ENCODE results near the gene HLCS. TPM values are rescaled to one million over a fixed set of nuclear protein-coding genes. Genes with fewer than 3 reads are reported as not detected.

Gene HLCS
- total RNA-seq, 4 donors from 2014 or later = 20.0 to 75.4 (median 32.8) TPM

DNA sequence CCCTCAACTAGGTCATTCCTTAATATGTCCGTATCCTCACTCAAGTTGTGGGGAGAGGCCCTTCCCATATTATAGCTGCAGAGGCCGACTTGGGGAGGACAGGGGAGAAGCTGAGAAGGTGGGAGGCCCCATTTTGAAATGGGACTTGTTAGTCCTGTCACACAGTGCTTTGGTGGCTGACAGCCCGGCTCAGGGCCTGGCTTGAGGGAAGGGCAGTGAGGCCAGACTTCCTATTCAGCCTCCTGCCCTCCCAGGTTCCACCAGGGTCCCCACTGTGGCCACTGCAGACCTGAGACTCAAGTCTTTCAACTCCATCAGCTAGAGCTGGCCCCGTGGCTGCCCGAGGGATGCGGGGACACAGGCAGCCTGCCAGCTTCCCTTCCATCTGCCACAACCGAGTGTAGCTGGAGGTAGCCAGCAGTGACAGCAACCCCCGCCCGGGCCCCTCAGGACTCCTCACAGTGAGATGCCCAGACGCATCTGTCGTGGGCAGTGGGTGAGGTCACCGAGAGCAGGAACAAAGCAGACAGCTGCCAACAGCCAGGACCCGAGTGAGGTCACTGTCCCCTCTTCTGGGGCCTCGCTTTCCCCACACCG is 230.6 kb downstream of the HLCS start:
- H3K27me3 ChIP-seq = peaks cover 31% of the 10 kb centered on the region
- intact Hi-C loops (cut with DNase I; ENCODE audit: low total_unique reads) (no loop called here), in situ Hi-C loops (cut with MboI; ENCODE audit: low pct_ligation_motif_present in 1 of 4, low pct_unique_long_range_greater_than_20kb in 1 of 4, low sequenced_read_pairs in 3 of 4) (no loop called here)
- no peaks in the 10 kb centered on the region for H3K36me3 ChIP-seq
- H3K27ac ChIP-seq = no peak overlapping the region
- 75% methylated on average over 9 of the region's 15 CpGs; no CpG with 5 or more reads in 1 of the 2 donors for WGBS, 2 donors (ENCODE audit: low coverage in 1 of 2)
- no peaks in the 10 kb centered on the region for H3K4me1 ChIP-seq
- no peaks in the 10 kb centered on the region for H3K9me3 ChIP-seq
- TF ChIP-seq EP300 (IDR thresholded peaks at IDR 0.05; ENCODE audit: low read depth) = no peak
- TF ChIP-seq, protein P1, sequence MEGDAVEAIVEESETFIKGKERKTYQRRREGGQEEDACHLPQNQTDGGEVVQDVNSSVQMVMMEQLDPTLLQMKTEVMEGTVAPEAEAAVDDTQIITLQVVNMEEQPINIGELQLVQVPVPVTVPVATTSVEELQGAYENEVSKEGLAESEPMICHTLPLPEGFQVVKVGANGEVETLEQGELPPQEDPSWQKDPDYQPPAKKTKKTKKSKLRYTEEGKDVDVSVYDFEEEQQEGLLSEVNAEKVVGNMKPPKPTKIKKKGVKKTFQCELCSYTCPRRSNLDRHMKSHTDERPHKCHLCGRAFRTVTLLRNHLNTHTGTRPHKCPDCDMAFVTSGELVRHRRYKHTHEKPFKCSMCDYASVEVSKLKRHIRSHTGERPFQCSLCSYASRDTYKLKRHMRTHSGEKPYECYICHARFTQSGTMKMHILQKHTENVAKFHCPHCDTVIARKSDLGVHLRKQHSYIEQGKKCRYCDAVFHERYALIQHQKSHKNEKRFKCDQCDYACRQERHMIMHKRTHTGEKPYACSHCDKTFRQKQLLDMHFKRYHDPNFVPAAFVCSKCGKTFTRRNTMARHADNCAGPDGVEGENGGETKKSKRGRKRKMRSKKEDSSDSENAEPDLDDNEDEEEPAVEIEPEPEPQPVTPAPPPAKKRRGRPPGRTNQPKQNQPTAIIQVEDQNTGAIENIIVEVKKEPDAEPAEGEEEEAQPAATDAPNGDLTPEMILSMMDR (IDR thresholded peaks at IDR 0.05) = no peak
- DNase-seq = no peak
- H3K4me3 ChIP-seq = no peak overlapping the region

DNA sequence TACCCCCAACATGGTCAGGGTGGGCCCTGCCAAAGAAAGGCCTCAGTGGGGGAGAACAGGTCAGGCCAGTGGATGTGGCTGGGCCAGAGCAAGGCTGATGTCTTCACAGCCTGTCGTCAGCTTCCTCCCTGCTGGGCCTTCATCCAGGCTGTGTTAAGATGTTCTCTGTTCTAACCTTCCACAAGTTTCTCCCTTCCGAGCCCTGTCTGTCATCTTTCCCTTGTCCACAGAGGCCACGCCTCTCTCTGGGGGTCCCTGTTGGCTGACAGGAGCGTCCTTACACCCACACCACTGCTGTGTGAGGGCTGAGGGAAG is 231.3 kb downstream of the HLCS start:
- H3K27ac ChIP-seq = no peak overlapping the region
- H3K27me3 ChIP-seq = peaks cover 38% of the 10 kb centered on the region
- TF ChIP-seq, protein P1 (IDR thresholded peaks at IDR 0.05) = no peak
- TF ChIP-seq POLR2AphosphoS5 (IDR thresholded peaks at IDR 0.05) (no peak), POLR2A (IDR thresholded peaks at IDR 0.05) (no peak), EP300 (IDR thresholded peaks at IDR 0.05; ENCODE audit: low read depth) (no peak)
- 69 to 100% methylated on average over 2 to 4 of the region's 4 CpGs for WGBS, 2 donors (ENCODE audit: low coverage in 1 of 2)
- no peaks in the 10 kb centered on the region for H3K9me3 ChIP-seq
- DNase-seq = no peak
- no peak overlapping the region for H3K4me3 ChIP-seq
- no peaks in the 10 kb centered on the region for H3K4me1 ChIP-seq
- in situ Hi-C loops (cut with MboI; ENCODE audit: low pct_ligation_motif_present in 1 of 4, low pct_unique_long_range_greater_than_20kb in 1 of 4, low sequenced_read_pairs in 3 of 4) = no loop called here
- no peaks in the 10 kb centered on the region for H3K36me3 ChIP-seq
- intact Hi-C loops (cut with DNase I; ENCODE audit: low total_unique reads) = no loop called here

DNA sequence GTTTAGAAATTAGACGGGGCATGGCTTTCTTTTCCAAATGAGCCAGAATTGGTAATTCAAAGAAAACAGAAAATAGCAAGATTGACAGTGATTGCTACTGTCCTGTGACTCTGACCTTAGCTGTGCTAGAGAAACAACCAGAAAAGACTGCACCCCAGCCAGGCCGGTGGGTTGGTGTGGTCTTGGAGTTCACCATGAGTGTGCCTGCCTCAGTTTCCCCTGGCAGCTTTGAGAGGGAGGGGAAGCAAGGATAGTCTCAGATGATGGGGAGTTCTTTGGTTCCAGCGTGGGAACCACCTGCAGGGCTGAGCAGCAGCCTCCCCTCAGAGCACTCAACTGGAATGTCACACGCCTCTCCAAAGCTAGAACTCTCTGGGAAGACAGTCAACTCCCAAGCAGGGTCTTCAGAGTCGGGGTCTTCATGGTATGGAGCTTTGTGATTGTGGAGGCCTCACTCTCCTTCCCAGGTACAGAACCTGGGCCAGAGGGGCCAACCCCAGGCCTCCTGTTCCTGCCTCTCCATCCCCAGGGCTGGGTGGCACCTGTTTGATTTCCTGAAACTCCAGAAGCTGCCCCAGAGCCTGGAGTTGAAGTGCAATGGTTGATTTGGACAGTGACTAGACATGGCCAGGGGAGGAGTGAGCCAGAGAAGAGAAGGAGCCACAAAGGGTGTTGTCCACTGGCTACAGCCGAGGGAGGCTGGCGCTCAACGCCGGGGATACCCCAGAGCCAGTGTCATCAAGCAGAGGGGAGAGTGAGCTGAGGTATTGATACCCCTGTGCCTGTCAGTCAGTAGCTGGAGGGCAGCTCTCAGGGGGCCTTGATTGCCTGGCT is 231.9 kb downstream of the HLCS start:
- TF ChIP-seq, protein P1 (IDR thresholded peaks at IDR 0.05) = no peak
- no peak for TF ChIP-seq POLR2A (IDR thresholded peaks at IDR 0.05)
- no peak for TF ChIP-seq POLR2AphosphoS5 (IDR thresholded peaks at IDR 0.05)
- TF ChIP-seq EP300 (IDR thresholded peaks at IDR 0.05; ENCODE audit: low read depth) = no peak
- Histone ChIP-seq H3K36me3 (no peaks in the 10 kb centered on the region), H3K4me1 (no peaks in the 10 kb centered on the region), H3K27me3 (peaks cover 43% of the 10 kb centered on the region), H3K27ac (no peak overlapping the region), H3K9me3 (no peaks in the 10 kb centered on the region), H3K4me3 (no peak overlapping the region)
- 92 to 95% methylated on average over 4 to 9 of the region's 9 CpGs for whole genome bisulfite sequencing, 2 donors (ENCODE audit: low coverage in 1 of 2)
- intact Hi-C loops (cut with DNase I; ENCODE audit: low total_unique reads) = no loop called here
- in situ Hi-C loops (cut with MboI; ENCODE audit: low pct_ligation_motif_present in 1 of 4, low pct_unique_long_range_greater_than_20kb in 1 of 4, low sequenced_read_pairs in 3 of 4) = no loop called here
- DNase-seq = no peak

DNA sequence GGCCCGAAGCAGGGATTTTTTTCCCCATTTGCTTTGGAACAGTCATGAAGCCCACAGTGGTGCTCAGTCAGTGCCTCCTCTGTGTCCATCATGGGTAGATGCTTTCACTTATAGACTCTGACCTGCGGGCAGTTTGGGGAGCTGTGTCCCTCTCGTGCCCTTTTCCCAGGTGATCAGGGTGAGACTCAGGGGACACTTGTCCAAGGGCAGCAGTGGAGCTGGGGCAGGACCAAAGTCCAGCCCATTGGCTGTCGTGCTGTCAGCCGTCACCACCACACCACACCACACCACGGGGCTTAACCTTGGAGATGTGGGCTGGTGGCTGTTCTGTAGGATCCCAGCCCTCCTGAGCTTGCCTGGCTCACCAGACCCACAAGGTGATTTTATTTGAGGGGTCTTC is 232.6 kb downstream of the HLCS start:
- H3K27ac ChIP-seq = no peak overlapping the region
- 87% methylated on average over 6 of the region's 6 CpGs; no CpG with 5 or more reads in 1 of the 2 donors for WGBS, 2 donors (ENCODE audit: low coverage in 1 of 2)
- no peak for DNase-seq
- in situ Hi-C loops (cut with MboI; ENCODE audit: low pct_ligation_motif_present in 1 of 4, low pct_unique_long_range_greater_than_20kb in 1 of 4, low sequenced_read_pairs in 3 of 4) = no loop called here
- no peaks in the 10 kb centered on the region for H3K4me1 ChIP-seq
- H3K4me3 ChIP-seq = no peak overlapping the region
- peaks cover 51% of the 10 kb centered on the region for H3K27me3 ChIP-seq
- no peaks in the 10 kb centered on the region for H3K9me3 ChIP-seq
- TF ChIP-seq POLR2A (IDR thresholded peaks at IDR 0.05) (no peak), POLR2AphosphoS5 (IDR thresholded peaks at IDR 0.05) (no peak), EP300 (IDR thresholded peaks at IDR 0.05; ENCODE audit: low read depth) (no peak)
- TF ChIP-seq, protein P1 (IDR thresholded peaks at IDR 0.05) = no peak
- intact Hi-C loops (cut with DNase I; ENCODE audit: low total_unique reads) = no loop called here
- no peaks in the 10 kb centered on the region for H3K36me3 ChIP-seq
